ENCODE measurements around the gene PTGS1.

DNA sequence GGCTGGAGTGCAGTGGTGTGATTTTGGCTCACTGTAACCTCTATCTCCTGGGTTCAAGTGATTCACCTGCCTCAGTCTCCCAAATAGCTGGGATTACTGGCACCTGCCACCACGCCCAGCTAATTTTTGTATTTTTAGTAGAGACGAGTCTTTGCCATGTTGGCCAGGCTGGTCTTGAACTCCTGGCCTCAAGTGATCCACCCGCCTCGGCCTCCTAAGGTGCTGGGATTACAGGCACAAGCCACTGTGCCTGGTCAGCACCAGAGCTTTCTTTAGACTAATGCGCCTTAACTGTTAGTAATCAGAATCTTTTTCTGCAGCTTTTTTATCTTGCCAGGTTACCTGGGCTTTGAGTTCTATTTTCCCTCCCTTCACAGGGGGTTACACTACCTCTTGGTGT lies 18.4 kb downstream of the PTGS1 start:
- TF ChIP-seq, protein P1, sequence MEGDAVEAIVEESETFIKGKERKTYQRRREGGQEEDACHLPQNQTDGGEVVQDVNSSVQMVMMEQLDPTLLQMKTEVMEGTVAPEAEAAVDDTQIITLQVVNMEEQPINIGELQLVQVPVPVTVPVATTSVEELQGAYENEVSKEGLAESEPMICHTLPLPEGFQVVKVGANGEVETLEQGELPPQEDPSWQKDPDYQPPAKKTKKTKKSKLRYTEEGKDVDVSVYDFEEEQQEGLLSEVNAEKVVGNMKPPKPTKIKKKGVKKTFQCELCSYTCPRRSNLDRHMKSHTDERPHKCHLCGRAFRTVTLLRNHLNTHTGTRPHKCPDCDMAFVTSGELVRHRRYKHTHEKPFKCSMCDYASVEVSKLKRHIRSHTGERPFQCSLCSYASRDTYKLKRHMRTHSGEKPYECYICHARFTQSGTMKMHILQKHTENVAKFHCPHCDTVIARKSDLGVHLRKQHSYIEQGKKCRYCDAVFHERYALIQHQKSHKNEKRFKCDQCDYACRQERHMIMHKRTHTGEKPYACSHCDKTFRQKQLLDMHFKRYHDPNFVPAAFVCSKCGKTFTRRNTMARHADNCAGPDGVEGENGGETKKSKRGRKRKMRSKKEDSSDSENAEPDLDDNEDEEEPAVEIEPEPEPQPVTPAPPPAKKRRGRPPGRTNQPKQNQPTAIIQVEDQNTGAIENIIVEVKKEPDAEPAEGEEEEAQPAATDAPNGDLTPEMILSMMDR (conservative IDR thresholded peaks at IDR 0.05): no peak
- TF ChIP-seq ZFX (IDR thresholded peaks at IDR 0.05): no peak
